GM18870 (cell line): ENCODE data around the gene TNFSF9.
"Not testable (repeated sequence)": the region's sequence is repeated elsewhere in the genome, so short reads cannot be mapped to it uniquely, and the experiment has no call there.

ENCODE experiments used
- ATAC-seq: cut with Tn5 transposase; IDR thresholded peaks from one replicate; pipeline ENCODE4 v1.9.1; 2021; ENCODE audit warnings: moderate library complexity; ENCODE audit not compliant: unreplicated experiment

Gene TNFSF9

GRCh38 chr19:6531163-6531955, 533 bp downstream of the TNFSF9 start:
- ATAC-seq: no peak

DNA sequence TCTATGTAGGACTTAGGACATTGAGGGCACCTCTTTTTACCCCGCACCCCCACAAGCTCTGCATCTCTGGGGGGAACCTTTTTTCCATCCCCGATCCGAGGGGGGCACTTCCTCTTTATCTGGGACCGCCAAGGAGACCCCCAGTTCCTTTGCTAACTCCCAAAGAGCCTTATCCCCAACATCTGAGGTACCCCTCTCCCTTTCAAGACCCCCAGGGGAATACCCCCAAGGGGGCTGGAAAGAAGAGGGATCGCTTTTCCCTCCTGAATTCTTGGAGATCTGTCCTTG, 1.1 kb downstream of the TNFSF9 start:
- ATAC-seq: no peak

DNA sequence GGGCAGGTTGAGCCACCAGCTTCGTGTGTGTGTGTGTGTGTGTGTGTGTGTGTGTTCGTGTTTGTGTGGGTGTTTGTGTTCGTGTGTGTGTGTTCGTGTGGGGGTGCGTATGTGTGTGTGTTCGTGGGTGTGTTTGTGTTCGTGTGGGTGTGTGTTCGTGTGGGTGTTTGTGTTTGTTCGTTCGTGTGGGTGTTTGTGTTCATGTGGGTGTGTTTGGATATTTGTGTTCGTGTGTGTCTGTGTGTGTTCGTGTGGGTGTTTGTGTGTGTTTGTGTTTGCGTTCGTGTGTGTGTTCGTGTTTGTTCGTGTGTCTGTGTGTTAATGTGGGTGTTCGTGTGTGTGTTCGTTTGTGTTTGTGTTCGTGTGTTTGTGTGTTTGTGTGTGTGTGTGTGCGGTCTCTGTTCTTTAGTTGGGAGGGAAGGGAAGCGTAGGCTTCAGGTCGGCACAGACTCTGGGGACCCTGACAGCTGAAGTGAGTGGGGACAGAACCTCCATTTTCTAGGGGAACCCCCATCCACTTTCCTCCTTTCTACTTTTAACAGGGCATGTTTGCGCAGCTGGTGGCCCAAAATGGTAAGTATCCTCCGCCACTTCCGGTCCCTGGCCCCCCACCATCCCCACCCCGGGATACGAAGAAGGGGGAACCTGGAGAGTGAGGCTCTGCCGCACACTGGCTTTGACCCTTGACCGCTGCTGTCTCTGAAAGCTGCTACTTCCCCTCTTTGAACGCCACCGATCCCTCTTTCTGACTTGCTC, 1.6 kb downstream of the TNFSF9 start:
- ATAC-seq: no peak

DNA sequence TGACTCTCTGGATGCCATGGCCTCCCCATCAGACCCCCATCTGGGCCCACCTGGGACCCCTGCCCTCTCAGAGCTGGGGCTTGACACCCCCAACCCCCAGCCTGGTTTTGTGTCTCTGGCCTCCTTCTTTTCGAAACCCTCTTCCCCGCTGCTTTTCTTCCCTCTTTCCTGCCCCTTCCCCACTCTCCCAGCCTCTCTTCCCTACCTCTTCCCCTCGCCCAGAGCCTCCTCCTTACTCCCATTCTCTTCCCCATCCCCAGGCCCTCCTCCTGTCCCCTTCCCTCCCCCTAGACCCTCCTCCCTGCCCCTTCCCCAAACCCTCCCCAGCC, 2.1 kb downstream of the TNFSF9 start:
- ATAC-seq: no peak

DNA sequence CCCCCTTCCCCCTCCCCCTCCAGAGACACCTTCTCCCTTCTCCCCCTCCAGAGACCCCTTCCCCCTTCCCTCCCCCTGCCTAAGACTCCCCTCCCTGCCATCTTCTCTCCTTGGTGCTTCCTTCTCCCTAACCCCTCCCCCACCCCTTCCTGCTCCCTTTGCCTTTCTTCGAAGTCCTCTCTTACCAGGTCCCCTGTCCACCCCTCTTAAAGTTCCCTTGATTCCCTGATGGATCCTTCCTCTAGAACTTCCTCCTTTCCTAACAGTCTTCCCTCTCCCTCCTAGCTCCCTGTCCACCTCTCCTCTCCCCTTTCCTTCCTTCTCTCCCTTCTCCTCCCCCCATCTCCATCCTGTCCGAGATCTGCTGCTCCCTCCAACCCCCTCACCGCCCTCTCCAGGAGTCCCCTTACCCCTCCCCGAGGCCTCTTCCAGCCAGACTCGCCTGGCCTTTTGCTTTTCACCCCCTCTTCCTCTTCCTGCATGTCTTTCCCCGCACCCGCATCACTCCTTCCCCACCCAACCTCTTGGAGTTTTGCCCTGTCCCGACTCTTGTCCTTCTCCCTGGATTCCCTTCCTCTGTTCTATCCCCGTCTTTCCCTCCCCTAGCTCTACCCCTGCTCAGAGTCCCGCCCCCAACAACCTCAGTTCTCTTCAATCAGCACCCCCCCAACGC, 3.1 kb downstream of the TNFSF9 start:
- ATAC-seq: no peak

DNA sequence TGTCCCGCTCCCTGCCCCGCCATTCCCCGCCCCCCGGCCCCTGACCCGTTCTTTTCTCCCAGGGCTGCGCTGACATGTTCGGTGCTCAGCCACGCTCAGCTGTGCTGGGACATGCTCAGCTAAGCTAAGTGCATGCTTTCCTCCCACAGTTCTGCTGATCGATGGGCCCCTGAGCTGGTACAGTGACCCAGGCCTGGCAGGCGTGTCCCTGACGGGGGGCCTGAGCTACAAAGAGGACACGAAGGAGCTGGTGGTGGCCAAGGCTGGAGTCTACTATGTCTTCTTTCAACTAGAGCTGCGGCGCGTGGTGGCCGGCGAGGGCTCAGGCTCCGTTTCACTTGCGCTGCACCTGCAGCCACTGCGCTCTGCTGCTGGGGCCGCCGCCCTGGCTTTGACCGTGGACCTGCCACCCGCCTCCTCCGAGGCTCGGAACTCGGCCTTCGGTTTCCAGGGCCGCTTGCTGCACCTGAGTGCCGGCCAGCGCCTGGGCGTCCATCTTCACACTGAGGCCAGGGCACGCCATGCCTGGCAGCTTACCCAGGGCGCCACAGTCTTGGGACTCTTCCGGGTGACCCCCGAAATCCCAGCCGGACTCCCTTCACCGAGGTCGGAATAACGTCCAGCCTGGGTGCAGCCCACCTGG, 3.7 kb downstream of the TNFSF9 start:
- no peak for ATAC-seq

- ATAC-seq: peak; percentile 0
Measured at GRCh38 chr19:6535558-6536137, 4.8 kb downstream of the TNFSF9 start.

GRCh38 chr19:6539514-6539913, 8.7 kb downstream of the TNFSF9 start:
- ATAC-seq: no peak

DNA sequence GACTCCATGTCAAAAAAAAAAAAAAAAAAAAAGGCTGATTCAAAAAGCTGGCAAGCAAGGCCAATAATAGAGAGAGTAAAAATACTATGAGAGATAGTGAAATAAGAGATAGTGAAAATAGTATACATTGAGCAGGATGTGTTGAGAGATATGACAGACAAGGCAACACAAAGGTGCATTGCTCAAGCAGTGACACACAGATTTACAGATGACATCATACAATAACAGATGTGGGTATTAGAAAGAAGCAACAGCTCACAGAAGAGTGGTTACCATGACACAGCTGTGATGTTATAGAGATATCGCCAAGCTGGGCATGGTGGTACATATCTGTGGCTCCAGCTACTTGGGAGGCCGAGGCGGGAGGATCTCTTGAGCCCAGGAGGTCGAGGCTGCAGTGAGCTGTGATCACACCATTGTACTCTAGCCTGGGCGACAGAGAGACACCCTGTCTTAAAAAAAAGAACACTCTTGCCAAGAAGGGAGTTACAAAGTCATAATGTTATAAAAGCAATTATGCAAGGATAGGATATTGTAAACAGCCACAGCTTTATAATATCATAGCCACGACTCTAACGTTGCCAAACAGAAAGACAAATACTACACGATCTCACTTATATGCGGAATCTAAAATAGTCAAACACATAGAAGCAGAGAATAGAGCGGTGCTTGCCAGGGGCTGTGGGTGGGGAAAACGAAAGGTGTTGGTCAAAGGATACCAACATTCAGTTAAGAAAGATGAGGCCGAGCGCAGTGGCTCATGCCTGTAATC, 10.3 kb downstream of the TNFSF9 start:
- ATAC-seq: no peak

DNA sequence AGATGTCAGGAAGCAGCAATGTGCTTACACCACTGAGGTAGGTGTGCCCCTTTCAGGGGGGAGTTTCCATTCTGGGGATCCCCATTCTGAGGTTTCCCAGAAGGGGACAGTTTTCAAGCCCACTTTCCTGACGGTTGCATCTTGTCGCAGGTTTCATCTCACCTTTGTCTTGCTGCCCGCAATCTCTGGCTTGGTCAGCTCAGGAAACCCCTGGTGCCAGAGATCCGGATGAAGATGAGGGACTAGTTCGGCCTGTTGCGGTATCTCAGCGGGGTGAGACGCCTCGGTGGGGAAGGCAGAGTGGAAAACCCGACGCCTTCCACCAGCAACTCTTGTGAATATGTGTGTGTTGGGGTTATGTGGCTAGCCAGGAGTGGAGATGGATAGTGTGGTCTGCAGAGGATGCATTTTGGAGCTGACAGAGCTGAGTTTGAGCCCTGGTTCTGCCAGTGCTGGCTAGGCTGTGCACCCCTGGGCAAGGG, 13.1 kb downstream of the TNFSF9 start:
- no peak for ATAC-seq

GRCh38 chr19:6550679-6551078, 19.9 kb downstream of the TNFSF9 start:
- ATAC-seq: not testable (repeated sequence)

- ATAC-seq: no peak
Measured at GRCh38 chr19:6551091-6551490, 20.3 kb downstream of the TNFSF9 start.

GRCh38 chr19:6551607-6552450, 21.0 kb downstream of the TNFSF9 start:
- no peak for ATAC-seq

DNA sequence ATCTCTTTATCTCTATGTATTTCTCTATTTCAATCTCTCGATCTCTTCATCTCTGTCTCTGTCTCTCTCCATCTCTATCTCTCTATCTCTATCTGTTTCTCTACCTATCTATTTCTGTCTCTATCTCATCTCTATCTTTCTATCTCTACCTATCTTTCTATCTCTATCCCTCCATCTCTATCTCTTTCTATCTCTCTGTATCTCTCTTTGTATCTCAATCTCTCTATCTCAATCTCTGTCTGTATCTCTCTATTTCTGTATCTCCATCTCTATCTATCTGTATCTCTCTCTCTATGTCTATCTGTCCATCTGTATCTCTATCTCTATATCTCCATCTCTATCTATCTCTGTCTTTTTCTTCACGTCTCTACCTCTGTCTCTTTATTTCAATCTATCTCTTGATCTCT, 25.2 kb downstream of the TNFSF9 start:
- no peak for ATAC-seq

DNA sequence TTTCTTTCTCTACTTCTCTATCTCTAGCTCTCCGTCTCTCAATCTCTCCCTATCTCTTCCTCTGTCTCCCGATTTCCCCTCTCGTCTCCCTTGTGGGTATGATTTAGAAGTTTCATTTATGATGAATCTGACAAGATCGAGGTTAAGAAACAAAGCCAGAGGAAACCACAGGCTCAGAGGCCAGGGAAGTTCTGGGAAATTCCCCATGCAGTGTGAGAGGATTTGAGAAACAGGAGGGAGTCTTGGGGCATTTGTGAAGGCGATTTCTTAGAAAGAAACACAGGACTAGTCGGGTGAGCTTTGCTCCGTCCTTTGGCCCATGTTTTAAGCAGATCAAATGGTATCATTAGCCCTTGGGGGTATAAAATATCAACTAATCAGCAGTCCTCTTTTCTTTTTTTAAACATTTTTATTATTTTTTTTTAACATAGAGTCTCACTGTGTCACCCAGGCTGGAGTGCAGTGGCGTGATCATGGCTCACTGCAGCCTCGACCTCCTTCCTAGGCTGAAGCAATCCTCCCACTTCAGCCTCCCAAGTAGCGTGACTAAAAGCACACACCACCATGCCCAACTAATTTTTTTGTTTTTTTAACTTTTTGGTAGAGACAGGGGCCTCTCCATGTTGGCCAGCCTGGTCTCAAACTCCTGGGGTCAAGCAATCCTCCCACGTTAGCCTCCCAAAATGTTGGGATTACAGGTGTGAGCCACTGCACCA, 25.8 kb downstream of the TNFSF9 start:
- no peak for ATAC-seq

DNA sequence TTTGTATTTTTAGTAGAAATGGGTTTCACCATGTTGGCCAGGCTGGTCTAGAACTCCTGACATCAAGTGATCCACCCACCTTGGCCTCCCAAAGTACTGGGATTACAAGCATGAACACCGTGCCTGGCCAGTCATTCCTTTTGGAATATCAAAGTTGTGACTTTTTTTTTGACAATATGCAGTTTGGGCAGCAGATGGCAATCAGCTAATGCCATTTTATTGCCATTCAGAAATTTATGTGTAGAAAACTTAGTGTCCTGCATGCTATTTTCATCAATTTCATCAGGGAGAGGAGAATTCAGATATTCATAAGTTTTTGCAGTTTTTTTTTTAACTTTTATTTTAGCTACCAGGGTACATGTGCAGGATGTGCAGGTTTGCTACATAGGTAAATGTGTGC, 31.6 kb downstream of the TNFSF9 start:
- not testable (repeated sequence) for ATAC-seq

DNA sequence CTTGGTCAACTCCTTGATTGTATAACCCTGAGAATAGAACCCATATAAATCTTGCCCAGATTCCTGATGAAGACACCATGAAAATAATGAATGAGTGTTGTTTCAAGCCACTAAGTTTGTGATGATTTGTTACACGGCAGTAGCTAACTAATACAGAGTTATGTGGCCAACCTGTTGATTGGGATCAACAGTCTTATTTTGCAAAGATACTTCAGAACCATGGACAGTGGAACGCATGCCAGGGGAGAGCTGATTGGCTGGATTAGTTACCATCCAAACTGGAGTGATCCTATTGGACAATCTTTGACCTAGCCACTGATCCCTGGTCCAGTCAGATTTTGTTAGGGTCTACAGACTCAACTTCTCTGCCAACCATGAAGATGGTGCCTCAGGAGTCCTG, 33.6 kb downstream of the TNFSF9 start:
- no peak for ATAC-seq

DNA sequence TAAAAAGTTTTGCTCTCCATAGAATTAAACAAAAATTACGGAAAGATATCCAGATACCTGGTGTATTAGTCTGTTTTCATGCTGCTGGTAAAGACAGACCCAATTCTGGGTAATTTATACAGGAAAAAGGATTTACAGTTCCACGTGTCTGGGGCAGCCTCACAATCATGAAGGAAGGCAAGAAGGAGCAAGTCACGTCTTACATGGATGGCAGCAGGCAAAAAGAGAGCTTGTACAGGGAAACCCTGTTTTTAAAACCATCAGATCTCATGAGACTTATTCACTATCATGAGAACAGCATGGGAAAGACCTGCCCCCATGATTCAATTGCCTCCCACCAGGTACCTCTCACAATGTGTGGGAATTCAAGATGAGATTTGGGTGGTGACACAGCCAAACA, 35.9 kb downstream of the TNFSF9 start:
- ATAC-seq: not testable (repeated sequence)

DNA sequence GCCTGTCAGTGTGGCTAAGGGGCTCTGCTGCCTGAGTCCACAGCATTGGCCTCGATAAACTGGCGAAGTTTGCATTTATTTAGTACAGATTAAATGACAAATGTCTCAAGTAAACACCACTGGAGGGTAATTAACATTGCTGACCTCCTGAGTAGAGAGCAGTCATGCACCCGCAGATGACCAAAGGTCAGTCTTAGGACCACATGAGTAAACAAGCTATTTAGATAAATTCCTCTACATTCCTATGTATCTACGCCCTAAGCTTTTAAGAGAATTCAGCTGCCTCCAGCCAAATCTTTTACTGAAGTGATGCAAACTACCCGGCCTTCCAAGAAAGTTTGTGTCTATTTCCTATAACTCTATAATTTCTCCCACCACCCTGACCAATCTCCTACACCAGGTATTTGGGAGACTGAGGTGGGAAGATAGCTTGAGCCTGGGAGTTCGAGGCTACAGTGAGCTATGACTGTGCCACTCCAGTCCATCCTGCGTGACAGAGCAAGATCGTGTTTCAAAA, 37.2 kb downstream of the TNFSF9 start:
- no peak for ATAC-seq
